ENCODE measurements around the gene SDHB. TPM values are rescaled to one million over a fixed set of nuclear protein-coding genes. Genes with fewer than 3 reads are reported as not detected.

SDHB gene
- total and polyA plus RNA-seq, 2 of the 8 experiments (the other 6 are each of a cell fraction or from before 2014, with no cell fraction given) = 84.0 to 98.7 TPM

- TF ChIP-seq USF2 (IDR thresholded peaks at IDR 0.05; ENCODE audit: low read length) (no peak), BCL11A (IDR thresholded peaks at IDR 0.05; ENCODE audit: low read depth in 2 of 2, low read length in 2 of 2) (no peak), POU5F1 (IDR thresholded peaks at IDR 0.05; ENCODE audit: low read depth, low read length) (no peak), CTCF (IDR thresholded peaks at IDR 0.05; ENCODE audit: control extremely low read depth in 1 of 3, insufficient read depth in 1 of 3, low read depth in 1 of 3, low read length in 3 of 3) (no peak), KDM4A (IDR thresholded peaks at IDR 0.05; ENCODE audit: low read depth, low read length, severe bottlenecking) (no peak), JUN (IDR thresholded peaks at IDR 0.05; ENCODE audit: low read depth, low read length) (no peak), KDM5A (IDR thresholded peaks at IDR 0.05; ENCODE audit: low read length) (no peak), EZH2 (IDR thresholded peaks at IDR 0.05; ENCODE audit: low read depth, low read length, severe bottlenecking) (no peak), POLR2AphosphoS5 (IDR thresholded peaks at IDR 0.05; ENCODE audit: low read depth, low read length) (no peak), MAFK (IDR thresholded peaks at IDR 0.05; ENCODE audit: low read depth, low read length) (no peak), YY1 (IDR thresholded peaks at IDR 0.05; ENCODE audit: low read depth, low read length) (no peak), ASH2L (IDR thresholded peaks at IDR 0.05; ENCODE audit: low read length) (peak; percentile 29), TEAD4 (IDR thresholded peaks at IDR 0.05; ENCODE audit: low read depth, low read length) (no peak), TCF12 (IDR thresholded peaks at IDR 0.05; ENCODE audit: low read depth, low read length) (no peak), SIN3A (conservative IDR thresholded peaks at IDR 0.05 in 1 of 2, IDR thresholded peaks at IDR 0.05 in 1 of 2; ENCODE audit: low read depth in 1 of 2, low read length in 2 of 2) (0 out of 4 replicates have a peak, but pooled peaks of 1 of the 2 experiments have one; percentile 11), RNF2 (IDR thresholded peaks at IDR 0.05; ENCODE audit: borderline replicate concordance, low read depth, low read length, missing control alignments, poor library complexity, severe bottlenecking) (no peak), RBBP5 (IDR thresholded peaks at IDR 0.05; ENCODE audit: borderline replicate concordance, low read depth, low read length) (no peak), SP1 (IDR thresholded peaks at IDR 0.05; ENCODE audit: low read depth, low read length) (no peak), TAF1 (IDR thresholded peaks at IDR 0.05; ENCODE audit: low read depth, low read length) (no peak), CTBP2 (IDR thresholded peaks at IDR 0.05; ENCODE audit: borderline replicate concordance, insufficient read depth, insufficient read length, low read length) (no peak), PHF8 (conservative IDR thresholded peaks at IDR 0.05; ENCODE audit: low read depth, low read length) (no peak)
- TF ChIP-seq, protein P1, sequence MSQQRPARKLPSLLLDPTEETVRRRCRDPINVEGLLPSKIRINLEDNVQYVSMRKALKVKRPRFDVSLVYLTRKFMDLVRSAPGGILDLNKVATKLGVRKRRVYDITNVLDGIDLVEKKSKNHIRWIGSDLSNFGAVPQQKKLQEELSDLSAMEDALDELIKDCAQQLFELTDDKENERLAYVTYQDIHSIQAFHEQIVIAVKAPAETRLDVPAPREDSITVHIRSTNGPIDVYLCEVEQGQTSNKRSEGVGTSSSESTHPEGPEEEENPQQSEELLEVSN (IDR thresholded peaks at IDR 0.05) = no peak
These were observed 42.8 kb downstream of the SDHB start (continued) for GRCh38 chr1:17011092-17011438.
